Stimulated activated CD4-positive, alpha-beta T cell treated with anti-CD3 and anti-CD28 coated beads, Interleukin-15, amount 100 ng/mL, for 24 hours (primary cell): ENCODE results near the gene GRIN1.
"Not testable (repeated sequence)": the region's sequence is repeated elsewhere in the genome, so short reads cannot be mapped to it uniquely, and the experiment has no call there.

ENCODE experiments used
- DNase-seq: peaks from one replicate; pipeline ENCODE4 v3.0.0-alpha.2; 2020

Gene GRIN1

GRCh38 chr9:137111788-137112563 lies 27.0 kb upstream of the GRIN1 start:
- no peak for DNase-seq

DNA sequence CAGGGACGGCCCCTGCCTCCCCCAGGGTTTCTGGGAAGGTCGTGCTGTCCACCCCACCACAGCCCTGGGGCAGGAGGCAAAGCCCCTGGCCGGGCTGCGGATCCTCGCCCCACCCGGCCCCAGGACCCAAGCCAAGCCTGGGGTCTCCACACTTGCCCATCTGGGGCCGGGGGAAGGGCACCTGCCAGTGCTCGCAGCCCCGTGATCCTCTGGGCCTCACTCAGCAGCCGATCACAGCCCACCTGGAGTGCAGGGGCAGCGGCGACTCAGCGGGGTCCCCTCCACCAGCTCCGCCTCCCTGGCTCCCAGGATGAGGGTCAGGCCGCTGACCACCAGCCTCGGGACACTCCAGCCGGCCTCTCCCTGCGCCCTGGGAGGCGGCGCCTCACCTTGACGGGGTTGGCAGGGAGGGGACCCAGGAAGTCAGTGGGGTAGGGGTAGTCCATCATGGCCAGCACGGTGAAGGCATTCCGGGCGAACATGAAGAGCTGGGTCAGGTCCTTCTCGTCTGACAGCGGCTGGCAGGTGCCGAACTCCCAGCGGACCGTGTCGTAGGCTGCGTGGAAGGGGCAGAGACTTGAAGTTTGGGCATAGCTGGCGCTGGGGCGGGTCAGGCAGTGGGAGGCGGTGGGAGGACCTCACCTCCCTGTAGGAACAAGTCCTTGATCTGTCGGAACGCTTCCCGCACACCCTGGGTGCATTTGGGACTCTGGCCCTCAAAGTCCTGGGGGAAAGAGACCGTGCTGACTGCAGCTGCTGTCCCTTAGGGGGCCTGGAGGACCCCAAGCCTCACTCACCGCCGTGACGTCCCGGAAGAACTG lies 26.2 kb upstream of the GRIN1 start:
- DNase-seq: no peak

DNA sequence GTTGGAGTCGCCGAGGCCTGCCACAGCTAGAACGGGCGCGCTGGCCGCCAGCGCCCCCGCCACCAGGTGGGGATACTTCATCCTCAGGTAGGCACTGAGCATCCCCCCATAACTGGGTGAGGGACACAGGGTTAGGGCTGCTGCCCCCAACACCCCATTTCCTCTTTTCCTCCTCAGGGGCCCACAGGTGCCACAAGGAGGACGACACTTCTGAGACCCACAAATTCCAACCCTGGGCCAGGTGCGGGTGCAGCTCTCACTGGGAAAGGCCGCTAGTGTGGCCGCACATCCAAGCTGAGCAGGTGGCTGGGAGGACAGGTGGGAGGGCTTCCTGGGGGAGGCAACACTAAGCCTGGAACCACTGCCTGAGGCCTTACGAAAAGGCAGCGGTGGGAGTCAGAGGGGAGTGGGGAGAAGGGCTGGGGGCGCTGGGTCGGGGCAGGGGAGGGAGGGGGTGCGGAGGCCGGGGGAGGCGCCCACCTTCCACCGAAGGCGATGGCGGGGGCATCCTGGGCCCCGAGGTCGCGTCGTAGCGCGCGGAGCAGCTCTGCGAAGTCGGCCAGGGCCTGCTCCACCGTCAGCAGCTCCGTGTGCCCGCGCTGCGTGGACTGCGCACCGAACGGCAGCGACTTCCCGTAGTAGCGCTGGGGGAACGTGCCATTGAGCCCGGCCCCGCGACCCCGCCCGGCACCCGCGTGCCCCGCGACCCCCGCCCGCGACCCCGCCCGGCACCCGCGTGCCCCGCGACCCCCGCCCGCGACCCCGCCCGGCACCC lies 25.4 kb upstream of the GRIN1 start:
- DNase-seq: peak; percentile 55

- no peak for DNase-seq
These were observed 24.7 kb upstream of the GRIN1 start for GRCh38 chr9:137114220-137114612.

DNA sequence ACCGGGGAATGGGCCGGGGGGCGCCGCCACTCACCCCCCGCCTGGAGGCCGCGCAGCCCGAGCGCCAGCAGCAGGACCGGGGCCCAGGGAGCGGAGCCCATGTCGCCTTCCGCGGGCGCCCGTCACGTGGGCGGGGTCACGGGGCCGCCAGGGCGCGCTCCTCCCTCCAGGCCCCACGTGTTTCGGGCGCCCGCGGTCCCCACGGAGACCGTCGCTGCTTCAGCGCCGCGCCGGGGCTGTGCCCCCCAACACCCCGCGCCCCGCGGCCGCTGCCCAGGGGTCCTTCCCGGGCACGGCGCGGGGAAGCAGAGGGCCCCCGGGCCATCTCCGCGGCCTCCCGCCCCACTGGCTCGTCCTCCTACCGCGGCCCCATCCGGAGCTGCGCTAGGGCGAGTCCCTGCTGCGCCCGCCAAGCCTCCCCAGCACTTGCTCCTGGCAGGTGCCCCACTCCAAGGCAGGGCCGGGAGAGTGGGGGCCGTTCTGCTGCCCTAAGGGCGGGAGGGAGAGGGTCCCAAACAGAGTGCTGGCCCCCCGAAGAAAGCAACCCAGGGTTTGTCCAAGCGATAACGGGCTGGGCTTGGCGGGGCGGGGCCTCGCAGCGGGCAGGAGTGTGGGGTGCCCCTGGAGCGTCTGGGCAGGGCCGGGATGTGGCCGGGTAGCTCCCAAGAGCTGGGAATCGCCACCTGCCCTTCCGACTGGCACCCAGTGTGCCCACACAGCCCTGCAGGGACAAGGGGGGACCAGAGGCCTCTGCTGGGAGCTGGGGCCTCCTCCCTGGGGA lies 24.2 kb upstream of the GRIN1 start, which contains the start of gene DPP7:
TSS of gene DPP7 (minus strand) at position 121 of the 781 bp plus-strand sequence. CDS start at position 101, 20 bp downstream.
- DNase-seq: peak; percentile 88

DNA sequence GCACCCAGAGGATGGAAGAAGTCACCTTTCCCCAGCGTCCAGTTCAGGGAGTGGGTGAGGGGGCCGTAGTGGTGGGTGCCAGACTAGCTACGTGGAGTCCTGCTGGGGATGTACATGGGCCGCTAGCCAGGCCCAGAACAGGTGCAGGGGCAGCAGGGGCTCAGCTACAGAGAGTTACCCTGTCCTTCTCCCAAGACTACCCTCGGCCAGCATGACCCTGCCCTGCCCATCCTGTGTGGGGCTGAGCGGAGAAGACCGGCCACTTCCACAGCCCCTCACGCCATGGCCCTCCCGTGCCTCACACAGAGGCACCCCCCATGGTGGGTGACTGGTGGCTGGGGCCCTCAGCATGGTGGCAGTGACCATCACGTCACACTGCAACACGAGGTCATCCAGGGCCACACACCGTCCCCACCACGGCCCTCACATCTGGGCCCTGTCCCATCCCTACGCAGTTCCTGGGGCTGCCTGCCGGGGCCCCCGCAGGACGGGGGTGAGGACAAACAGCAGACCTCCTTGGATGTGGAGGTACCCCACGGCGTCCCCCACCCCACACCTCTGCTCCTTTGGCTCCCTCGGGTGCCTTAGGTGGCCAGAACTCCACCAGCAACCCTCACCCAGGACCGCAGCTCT lies 23.4 kb upstream of the GRIN1 start:
- DNase-seq: no peak

DNA sequence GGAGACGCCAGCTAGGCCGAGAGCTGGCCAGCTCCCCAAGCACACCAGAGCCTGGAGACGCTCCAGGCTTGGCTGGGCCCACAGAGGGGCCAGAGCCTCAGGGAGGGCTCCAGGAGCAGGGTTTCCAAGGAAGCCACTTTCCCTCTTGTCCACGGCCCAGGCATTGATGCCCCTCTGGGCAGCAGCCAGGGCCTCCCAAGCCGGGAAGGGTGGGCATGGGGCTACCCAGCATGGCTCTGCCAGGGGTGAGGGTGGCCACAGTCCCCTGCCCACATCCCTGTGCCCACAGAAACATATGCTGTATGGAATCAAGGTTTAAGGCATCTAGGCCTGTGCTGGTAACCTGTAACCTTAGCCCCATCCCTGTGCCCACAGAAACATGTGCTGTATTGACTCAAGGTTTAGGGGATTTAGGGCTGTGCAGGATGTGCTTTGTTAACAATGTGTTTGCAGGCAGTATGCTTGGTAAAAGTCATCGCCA lies 22.9 kb upstream of the GRIN1 start:
- DNase-seq: no peak

DNA sequence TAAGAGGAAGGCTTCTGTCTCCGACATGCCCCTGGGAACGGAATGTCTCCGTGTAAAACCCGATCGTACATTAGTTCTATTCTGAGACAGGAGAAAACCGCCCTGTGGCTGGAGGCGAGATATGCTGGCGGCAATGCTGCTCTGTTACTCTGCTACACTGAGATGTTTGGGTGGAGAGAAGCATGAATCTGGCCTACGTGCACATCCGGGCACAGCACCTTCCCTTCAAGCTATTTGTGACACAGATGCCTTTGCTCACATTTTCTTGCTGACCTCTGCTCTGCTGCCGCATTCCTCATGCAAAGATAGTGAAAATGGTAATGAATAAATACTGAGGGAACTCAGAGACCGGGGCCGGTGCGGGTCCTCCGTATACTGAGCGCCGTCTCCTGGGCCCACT lies 22.2 kb upstream of the GRIN1 start:
- no peak for DNase-seq

DNA sequence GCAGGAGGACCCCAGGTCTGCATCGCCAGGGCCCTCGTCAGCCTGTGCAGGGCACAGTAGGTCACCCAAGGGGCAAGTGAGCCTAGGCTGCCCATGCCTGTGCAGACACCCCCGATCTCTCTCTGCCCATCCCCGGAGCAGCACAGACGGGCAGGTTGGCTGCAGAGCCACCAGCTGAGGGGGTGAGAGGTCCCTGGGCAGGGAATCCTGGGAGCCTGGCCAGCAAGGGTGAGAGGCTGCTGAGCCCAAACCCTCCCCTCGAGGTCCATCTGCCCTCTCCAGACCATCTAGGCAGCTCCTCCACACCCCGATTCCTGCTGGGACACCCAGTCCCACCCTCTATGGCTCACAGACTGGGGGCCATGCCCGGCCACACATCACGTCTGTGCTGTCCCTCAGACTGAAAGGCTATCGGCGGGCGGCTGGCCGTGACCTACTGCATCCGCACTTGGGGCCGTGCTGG lies 21.7 kb upstream of the GRIN1 start:
- no peak for DNase-seq

DNA sequence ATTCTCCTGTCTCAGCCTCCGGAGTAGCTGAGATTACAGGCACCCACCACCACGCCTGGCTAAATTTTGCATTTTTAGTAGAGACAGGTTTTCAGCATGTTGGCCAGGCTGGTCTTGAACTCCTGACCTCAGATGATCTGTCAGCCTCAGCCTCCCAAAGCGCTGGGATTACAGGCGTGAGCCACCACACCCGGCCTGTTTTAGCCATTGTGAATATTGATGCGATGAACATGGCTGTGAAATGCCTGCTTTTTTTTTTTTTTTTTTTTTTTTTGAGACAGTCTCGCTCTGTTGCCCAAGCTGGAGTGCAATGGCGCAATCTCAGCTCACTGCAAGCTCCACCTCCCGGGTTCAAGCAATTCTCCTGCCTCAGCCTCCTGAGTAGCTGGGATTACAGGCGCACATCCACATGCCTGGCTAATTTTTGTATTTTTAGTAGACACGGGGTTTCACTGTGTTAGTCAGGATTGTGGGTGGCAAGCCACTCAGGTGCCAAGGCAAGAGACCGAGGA lies 20.8 kb upstream of the GRIN1 start:
- not testable (repeated sequence) for DNase-seq

- DNase-seq: not testable (repeated sequence)
These were observed 16.8 kb upstream of the GRIN1 start for GRCh38 chr9:137121927-137122795.

DNA sequence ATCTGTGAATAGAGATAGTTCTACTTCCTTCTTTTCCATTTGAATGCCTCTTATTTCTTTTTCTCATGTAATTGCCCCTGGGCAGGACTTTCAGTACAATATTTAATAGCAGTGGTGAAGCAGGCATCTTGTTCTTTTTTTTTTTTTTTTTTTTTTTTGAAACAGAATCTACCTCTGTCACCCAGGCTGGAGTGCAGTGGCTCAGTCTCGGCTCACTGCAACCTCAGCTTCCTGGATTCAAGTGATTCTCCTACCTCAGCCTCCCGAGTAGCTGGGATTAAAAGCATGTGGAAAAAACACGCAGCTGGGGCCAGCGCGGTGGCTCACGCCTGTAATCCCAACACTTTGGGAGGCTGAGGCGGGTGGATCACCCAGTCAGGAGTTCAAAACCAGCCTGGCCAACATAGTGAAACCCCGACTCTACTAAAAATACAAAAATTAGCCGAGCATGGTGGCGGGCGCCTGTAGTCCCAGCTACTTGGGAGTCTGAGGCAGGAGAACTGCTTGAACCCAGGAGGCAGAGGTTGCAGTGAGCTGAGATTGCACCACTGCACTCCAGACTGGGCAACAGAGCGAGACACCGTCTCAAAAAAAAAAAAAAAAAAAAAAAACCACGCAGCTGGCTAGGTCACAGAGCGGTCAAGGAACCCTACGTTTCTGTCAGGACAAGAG lies 16.0 kb upstream of the GRIN1 start:
- DNase-seq: not testable (repeated sequence)

- DNase-seq: no peak
These were observed 15.5 kb upstream of the GRIN1 start for GRCh38 chr9:137123468-137123837.

- DNase-seq: not testable (repeated sequence)
These were observed 14.9 kb upstream of the GRIN1 start for GRCh38 chr9:137123952-137124462.

GRCh38 chr9:137126786-137127185 lies 12.2 kb upstream of the GRIN1 start:
- DNase-seq: no peak

GRCh38 chr9:137127301-137128157 lies 11.4 kb upstream of the GRIN1 start:
- peak; percentile 56 for DNase-seq

GRCh38 chr9:137128158-137128861 lies 10.6 kb upstream of the GRIN1 start:
- peak; percentile 55 for DNase-seq
